Measurements from ENCODE around the gene LHPP. TPM values are rescaled to one million over a fixed set of nuclear protein-coding genes. Genes with fewer than 3 reads are reported as not detected.

The LHPP gene
- total and polyA plus RNA-seq, 2 experiments from 2014 or later = 27.4 to 40.2 TPM

DNA sequence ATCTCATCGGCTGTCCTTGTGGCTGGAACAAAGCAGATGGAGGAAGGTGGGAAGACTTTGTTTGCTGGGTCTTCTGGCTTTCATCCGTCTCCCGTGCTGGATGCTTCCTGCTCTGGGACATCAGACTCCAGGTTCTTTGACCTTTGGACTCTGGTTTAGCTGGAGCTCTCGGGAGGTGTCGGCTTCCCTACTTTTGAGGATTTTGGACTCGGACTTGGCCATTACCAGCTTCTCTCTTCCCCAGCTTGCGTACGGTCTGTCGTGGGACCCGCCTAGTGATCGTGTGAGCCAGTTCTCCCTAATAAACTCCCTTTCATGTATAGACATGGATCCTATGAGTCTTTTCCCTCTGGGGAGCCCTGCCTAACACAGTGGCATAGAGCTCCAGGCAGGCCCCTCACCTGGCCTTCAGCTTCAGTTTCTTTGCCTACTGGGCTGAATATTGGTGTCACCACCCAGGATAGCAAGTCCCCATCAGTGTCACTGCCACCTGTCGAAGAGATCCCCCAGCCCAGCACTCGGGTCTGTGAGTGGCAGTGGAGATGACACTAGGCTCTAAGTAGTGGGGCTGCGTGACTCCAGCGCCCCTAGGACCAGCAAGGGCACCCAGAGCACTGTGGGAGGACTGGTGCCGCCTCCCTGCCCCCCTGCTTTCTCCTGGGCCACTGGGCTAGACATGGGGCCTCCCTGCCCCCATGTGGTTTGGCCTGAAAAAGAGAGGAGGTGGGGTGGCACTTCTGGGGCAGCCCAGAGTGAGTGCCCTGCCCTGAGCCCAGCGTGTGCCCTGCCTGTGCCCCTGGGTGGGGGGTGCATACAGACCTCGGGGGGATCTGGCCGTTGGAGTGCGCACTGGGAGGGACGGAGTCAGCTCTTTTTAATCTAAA lies 135.6 kb downstream of the LHPP start:
- H3K9me3 Mint-ChIP-seq = no peaks in the 10 kb centered on the region
- no peak for DNase-seq (ENCODE audit: low spot score)
- ATAC-seq = no peak

More for the DNA sequence above, 135.6 kb downstream of the LHPP start:
- Histone ChIP-seq H3K27ac (ENCODE audit: low read depth) (no peak overlapping the region), H3K9me2 (ENCODE audit: insufficient read depth) (no peaks in the 10 kb centered on the region), H3K4me2 (no peak overlapping the region), H4K20me1 (replicated peaks; ENCODE audit: insufficient read depth) (no peaks in the 10 kb centered on the region; the same call in 1 of the 2 replicates), H3K27me3 (ENCODE audit: insufficient read depth) (no peaks in the 10 kb centered on the region), H3K4me1 (ENCODE audit: insufficient read depth) (no peaks in the 10 kb centered on the region), H3K79me2 (replicated peaks; ENCODE audit: insufficient read depth) (no peaks in the 10 kb centered on the region), H3F3A (replicated peaks; ENCODE audit: low read depth) (no peaks in the 10 kb centered on the region), H3K4me3 (no peak overlapping the region), H2AFZ (no peak overlapping the region), H3K36me3 (ENCODE audit: insufficient read depth) (no peaks in the 10 kb centered on the region)
- Mint-ChIP-seq H3K4me1 (no peaks in the 10 kb centered on the region), H3K36me3 (ENCODE audit: low read depth) (no peaks in the 10 kb centered on the region), H3K4me3 (no peak overlapping the region), H3K27ac (no peak overlapping the region), H3K27me3 (ENCODE audit: insufficient read depth, low read depth, poor library complexity) (peaks cover 9% of the 10 kb centered on the region)
- TF ChIP-seq, protein P1, sequence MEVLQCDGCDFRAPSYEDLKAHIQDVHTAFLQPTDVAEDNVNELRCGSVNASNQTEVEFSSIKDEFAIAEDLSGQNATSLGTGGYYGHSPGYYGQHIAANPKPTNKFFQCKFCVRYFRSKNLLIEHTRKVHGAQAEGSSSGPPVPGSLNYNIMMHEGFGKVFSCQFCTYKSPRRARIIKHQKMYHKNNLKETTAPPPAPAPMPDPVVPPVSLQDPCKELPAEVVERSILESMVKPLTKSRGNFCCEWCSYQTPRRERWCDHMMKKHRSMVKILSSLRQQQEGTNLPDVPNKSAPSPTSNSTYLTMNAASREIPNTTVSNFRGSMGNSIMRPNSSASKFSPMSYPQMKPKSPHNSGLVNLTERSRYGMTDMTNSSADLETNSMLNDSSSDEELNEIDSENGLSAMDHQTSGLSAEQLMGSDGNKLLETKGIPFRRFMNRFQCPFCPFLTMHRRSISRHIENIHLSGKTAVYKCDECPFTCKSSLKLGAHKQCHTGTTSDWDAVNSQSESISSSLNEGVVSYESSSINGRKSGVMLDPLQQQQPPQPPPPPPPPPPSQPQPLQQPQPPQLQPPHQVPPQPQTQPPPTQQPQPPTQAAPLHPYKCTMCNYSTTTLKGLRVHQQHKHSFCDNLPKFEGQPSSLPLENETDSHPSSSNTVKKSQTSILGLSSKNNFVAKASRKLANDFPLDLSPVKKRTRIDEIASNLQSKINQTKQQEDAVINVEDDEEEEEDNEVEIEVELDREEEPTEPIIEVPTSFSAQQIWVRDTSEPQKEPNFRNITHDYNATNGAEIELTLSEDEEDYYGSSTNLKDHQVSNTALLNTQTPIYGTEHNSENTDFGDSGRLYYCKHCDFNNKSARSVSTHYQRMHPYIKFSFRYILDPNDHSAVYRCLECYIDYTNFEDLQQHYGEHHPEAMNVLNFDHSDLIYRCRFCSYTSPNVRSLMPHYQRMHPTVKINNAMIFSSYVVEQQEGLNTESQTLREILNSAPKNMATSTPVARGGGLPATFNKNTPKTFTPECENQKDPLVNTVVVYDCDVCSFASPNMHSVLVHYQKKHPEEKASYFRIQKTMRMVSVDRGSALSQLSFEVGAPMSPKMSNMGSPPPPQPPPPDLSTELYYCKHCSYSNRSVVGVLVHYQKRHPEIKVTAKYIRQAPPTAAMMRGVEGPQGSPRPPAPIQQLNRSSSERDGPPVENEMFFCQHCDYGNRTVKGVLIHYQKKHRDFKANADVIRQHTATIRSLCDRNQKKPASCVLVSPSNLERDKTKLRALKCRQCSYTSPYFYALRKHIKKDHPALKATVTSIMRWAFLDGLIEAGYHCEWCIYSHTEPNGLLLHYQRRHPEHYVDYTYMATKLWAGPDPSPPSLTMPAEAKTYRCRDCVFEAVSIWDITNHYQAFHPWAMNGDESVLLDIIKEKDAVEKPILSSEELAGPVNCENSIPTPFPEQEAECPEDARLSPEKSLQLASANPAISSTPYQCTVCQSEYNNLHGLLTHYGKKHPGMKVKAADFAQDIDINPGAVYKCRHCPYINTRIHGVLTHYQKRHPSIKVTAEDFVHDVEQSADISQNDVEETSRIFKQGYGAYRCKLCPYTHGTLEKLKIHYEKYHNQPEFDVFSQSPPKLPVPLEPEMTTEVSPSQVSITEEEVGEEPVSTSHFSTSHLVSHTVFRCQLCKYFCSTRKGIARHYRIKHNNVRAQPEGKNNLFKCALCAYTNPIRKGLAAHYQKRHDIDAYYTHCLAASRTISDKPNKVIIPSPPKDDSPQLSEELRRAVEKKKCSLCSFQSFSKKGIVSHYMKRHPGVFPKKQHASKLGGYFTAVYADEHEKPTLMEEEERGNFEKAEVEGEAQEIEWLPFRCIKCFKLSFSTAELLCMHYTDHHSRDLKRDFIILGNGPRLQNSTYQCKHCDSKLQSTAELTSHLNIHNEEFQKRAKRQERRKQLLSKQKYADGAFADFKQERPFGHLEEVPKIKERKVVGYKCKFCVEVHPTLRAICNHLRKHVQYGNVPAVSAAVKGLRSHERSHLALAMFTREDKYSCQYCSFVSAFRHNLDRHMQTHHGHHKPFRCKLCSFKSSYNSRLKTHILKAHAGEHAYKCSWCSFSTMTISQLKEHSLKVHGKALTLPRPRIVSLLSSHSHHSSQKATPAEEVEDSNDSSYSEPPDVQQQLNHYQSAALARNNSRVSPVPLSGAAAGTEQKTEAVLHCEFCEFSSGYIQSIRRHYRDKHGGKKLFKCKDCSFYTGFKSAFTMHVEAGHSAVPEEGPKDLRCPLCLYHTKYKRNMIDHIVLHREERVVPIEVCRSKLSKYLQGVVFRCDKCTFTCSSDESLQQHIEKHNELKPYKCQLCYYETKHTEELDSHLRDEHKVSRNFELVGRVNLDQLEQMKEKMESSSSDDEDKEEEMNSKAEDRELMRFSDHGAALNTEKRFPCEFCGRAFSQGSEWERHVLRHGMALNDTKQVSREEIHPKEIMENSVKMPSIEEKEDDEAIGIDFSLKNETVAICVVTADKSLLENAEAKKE (CRISPR knock-in tag; IDR thresholded peaks at IDR 0.05) = no peak
- TF ChIP-seq POLR2AphosphoS5 (IDR thresholded peaks at IDR 0.05; ENCODE audit: low read depth) = no peak
- TF ChIP-seq EZH2phosphoT487 (IDR thresholded peaks at IDR 0.05; ENCODE audit: unreplicated experiment) = no peak
- no peak for TF ChIP-seq CREB1 (CRISPR knock-in tag; IDR thresholded peaks at IDR 0.05; ENCODE audit: low read depth)
- no peak for TF ChIP-seq STAT1 (IDR thresholded peaks at IDR 0.05; ENCODE audit: unreplicated experiment)
- no peak for TF ChIP-seq EZH2 (IDR thresholded peaks at IDR 0.05; ENCODE audit: low read depth, unreplicated experiment)
- no peak for TF ChIP-seq NANOG (IDR thresholded peaks at IDR 0.05; ENCODE audit: borderline replicate concordance)

All from GM23338 (cell line).